ENCODE measurements around the gene PTPRCAP.
A peak's percentile ranks its signal among the peaks of the same experiment; 100 is the strongest.
"Not testable (repeated sequence)": the region's sequence is repeated elsewhere in the genome, so short reads cannot be mapped to it uniquely, and the experiment has no call there.

Gene PTPRCAP

DNA sequence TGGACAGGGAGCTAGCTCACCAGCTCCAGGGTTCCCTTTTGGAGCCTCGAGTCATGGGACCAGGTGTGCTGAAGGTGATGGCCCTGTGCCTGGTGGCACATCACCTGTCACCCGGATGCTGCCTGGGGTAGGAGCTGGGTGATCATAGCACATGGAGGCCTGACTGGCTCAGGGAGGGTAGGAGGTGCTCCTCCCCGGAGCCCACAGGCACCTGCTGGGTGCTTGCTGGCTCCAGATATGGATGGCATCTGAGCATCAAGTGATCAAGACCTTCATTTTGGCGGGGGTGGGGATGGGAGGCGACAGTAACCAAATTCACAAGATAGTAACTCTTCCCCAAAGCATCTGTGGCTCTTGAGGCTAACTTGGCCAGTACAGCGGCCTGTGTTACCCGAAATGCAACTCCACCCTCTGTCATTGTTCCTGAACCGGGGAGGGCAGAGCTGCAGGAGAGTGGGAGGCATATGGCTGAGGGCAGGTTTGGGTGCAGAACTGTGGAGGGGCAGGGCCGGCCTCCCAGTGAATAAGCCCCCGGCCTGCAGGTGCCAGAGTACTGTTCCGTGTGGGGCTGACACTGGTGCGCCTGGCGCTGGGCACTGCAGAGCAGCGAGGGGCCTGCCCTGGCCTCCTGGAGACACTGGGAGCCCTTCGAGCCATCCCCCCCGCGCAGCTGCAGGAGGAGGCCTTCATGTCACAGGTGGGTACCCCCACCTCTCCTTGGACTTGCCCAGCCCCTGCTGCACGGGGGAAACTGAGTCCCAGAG lies 28.9 kb downstream of the PTPRCAP start:
- no peak for DNase-seq

DNA sequence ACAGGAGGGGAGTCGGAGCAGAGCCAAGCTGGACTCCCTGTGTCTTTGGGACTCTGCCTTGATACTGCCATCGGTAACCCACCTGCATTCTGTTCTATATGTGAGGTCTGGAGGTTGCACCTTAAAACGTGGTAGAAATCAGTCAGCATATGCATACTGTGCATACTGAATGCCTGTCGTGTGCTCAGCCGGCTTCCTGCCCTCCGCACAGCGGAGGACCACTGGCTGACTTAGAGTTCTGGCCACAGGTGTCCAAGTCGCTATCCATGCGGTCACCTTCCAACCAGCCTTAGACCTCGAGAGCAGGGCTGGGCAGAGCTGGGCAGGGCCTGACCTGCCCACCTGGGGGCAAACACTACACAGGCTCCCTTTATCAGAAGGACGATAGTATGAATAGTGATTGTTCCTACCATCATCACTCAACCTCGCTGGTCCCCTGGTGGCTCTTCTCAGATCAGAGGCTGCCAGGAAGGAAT lies 29.8 kb downstream of the PTPRCAP start:
- no peak for DNase-seq

DNA sequence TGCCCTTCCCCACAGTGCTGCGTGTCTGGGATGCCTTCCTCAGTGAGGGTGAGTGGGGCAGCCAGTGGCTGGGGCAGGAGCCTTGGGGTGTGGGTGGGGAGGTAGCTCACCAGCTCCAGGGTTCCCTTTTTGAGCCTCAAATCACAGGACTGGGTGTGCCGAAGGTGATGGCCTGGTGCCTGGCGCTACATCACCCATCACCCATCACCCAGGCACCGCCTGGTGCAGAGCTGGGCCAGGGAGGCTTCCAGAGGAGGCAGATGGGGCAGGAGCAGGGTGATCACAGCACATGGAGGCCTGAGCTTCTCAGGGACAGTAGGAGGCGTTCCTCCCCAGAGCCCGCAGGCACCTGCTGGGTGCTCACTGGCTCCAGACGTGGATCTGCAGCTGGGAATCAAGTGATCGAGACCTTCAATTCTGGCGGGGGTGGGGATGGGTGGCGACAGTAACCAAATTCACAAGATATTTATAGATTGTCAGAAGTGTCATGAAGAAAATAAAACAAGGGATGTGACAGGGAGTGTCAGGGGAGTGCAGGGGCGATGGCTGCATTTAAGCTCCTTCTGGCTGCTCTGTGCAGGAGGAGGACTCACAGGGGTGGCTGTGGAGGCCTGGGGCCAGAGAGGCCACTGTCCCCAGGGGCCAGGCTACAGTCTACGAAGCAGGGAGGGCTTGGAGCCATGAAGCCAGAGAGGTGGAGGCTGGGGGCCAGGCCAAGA lies 30.4 kb downstream of the PTPRCAP start:
- DNase-seq, result no peak

DNA sequence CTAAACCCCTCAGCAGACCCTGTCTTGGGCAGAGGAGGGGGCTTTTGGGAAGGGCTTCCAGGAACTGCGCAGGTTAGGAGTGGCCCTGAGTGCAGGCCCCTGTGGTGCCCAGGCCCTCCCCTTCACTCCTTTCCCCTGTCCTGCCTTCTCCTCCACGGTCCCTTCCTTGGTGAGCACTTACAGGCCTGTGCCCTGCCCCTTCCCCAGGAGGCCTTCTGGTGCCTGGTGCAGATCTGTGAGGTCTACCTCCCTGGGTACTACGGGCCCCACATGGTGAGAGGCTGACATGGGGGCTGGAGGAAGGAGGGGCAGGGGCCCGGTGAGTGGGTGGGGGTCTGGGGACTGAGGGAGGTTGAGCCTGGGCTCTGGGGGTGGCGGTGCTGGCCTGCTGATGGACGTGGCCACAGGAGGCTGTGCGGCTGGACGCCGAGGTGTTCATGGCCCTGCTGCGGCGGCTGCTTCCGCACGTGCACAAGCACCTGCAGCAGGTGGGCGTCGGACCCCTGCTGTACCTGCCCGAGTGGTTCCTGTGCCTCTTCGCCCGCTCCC lies 31.0 kb downstream of the PTPRCAP start:
- no peak for DNase-seq

DNA sequence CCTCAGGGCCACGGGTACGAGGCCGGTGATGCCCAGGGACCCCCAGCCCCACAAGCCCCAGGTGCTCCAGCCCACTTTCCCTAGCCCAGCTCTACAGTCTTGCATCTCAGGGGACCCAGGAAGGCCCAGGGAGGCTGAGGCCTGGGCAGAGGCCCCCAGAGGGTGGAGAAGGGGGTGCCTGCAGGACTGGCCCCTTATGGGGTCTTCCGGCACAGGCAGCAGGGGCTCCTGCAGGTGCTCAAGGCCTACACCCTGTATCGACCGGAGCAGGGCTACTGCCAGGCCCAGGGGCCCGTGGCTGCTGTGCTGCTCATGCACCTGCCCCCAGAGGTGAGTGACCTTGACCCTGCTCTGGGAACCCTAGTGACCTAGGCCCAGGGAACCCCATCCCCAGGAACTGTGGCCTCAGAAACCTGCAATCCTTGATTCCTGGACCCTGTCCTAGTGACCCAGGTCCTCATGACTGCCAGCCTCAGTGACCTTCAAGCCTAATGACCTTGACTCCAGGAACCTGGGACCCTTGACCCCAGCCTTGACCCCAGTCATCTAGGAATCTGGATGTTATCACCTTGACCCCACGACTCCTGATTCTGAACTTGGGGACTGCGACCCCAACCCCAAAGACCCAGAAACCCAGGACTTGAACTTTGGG lies 31.7 kb downstream of the PTPRCAP start:
- no peak for DNase-seq

DNA sequence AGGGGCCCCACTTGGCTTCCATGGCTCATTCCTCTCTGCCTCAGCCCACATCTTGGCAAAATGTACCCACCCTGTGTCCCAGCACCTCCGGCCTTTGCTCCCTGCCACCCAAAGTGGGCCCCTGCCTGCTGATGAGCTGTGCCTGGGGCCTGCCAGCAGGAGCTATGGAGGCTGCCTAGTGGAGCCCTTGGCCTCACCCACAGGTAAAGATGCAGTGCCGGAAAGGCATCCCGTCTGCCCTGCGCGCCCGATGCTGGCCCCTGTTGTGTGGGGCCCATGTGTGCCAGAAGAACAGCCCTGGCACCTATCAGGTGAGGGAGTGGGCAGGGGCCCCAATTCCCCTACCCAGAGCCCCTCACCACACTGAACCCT lies 32.3 kb downstream of the PTPRCAP start:
- no peak for DNase-seq

DNA sequence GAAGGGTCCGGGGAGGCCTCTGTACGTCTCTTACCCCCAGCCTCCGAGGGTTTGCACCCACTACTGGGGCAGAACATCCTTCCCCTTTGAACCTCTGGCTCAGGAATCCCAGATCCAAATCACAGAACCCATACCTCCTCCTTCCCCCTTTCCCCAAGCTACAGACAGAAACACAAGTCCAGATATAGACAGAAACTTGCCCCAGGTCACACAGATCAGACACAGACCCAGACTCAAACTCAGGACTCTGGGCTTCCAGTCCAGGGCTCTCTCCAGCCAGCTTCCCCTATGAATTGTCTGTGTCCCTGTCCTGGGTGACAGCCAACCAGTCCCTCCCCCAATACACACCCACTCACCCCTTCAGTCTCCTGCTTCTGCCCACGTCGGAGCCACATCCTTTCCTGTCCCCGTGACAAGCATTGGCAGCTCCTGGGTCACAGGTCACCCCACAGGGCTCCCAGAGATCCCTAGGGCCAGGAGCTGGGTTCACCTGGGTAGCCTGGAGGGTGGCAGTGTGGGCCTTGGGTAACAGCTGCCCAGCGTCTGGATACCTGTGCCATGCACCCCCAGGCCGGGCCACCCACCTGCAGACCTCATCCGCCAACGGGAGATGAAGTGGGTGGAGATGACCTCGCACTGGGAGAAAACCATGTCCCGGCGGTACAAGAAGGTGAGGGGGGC lies 32.8 kb downstream of the PTPRCAP start:
- no peak for DNase-seq

DNA sequence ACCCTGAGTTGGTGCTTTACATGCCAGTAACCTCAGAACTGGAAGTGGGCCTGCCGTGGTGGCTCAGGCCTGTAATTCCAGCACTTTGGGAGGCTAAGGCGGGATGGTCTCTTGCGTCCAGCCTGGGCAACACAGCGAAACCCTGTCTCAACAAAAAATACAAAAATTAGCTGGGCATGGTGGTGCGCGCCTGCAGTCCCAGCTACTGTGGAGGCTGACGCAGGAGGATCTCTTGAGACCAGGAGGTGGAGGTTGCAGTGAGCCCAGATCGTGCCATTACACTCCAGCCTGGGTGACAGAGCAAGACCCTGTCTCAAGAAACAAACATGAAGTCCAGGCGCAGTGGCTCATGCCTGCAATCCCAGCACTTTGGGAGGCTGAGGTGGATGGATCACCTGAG lies 34.4 kb downstream of the PTPRCAP start:
- not testable (repeated sequence) for DNase-seq

DNA sequence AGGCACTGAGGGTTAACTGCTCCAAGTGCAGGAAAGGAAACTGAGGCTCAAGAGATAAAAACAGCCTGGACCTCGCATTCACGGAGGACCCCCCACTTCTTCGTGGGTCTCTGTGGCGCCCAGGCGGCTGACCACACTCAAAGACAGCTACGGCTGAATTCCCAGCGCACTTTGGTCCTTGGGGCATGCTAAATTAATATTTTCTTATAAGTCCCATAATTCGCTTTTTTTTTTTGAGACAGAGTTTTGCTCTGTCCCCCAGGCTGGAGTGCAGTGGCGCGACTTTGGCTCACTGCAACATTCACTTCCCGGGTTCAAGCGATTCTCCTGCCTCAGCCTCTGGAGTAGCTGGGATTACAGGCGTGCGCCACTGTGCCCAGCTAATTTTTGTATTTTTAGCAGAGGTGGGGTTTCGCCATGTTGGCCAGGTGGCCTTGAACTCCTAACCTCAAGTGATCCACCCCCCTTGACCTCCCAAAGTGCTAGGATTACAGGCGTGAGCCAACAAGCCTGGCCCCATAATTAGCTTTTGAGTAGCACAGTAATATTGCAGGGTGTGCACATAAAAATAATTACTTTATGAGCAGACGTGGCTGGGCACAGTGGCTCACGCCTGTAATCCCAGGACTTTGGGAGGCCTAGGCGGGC lies 35.2 kb downstream of the PTPRCAP start:
- DNase-seq, result not testable (repeated sequence)

DNA sequence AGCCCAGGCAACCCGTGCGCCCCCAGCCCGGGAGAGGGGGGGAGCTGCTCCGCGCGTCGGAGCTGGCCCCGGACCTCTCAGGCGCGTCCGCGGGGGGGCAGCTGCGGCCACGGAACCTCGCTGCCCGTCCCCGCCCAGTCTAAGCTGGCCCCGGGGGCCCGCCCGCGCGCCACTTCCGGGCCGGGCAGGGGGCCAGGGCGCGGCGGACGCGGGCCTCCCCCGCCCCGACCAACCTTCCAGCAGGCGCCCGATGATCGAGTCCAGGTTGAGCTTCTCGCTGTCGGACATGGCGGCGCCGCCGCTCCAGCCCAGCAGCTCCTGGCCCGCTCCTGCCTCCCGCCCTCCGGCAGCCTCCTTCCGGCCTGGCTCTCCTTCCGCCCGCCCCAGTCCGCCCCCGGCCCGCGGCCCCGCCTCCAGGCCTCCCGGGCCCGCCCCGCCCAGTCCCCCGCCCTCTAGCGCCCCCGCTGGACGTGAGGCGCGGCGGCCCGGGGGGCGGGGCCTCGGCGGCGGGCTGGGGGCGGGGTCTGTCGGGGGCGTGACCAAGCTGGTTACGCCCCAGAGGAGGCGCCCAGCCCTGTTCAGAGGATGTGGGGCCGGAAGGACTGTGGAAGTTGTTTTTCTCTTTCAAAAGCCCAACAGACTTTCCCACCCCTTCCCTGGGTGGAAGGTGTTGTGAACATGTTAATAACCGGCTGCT lies 35.8 kb downstream of the PTPRCAP start, which contains the start of gene PPP1CA:
PPP1CA (minus strand) TSS at position 364 of the 697 bp plus-strand sequence; CDS start at position 288, 76 bp downstream.
- peak; percentile 69 for DNase-seq

DNA sequence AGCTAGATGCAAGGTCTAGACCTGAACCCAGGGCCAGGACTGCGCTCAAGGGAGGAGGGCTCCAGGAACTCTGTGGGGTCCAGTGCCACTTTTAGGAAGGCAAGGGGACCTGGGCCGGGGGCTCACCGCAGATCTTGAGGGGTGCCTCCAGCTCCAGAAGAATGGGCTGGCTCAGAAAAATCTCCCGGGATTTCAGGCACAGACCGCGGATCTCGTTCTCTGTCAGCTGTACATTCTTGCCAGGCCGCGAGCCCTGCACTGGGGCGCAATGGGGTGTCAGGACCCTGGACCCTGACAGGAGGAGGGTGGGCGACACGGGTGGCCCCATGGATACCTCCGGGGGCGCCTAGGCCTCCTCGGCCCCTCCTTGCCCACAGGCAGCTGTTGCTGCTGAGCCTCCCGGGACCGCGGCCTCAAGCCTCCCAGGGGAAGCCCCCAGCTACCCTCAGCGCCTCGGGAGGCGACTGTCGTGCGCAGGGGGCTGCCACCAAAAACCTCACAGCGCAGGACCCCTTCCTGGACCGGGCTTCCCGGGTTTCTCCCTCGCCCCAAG lies 36.5 kb downstream of the PTPRCAP start:
- DNase-seq, result no peak

DNA sequence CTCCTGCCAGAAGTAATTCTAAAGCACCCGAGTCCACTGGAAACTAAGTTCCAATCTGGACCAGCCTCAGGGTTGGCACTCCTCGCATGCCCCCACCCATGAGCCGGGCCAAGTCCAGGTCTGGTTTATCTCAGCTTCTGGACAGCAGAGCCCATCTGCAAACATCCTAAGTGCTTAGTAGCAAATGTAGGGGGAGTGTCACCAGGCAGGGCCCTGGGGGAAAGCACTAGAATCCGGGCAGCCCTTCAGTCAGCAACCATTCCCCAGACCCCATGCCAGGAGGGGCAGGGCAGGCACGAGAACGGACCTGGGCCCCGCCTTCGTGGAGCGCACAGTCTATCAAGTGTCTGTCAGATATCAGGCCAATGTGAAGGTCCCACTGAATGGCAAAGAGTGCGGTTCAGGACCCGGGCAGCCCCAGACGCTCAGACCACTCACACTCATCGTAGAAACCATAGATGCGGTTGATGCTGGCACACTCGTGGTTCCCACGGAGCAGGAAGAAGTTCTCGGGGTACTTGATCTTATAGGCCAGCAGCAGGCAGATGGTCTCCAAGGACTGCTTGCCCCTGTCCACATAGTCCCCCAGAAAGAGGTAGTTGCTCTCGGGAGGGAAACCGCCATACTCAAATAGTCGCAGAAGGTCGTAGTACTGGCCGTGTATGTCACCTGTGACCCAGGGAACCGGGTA lies 37.1 kb downstream of the PTPRCAP start:
- DNase-seq, result no peak

DNA sequence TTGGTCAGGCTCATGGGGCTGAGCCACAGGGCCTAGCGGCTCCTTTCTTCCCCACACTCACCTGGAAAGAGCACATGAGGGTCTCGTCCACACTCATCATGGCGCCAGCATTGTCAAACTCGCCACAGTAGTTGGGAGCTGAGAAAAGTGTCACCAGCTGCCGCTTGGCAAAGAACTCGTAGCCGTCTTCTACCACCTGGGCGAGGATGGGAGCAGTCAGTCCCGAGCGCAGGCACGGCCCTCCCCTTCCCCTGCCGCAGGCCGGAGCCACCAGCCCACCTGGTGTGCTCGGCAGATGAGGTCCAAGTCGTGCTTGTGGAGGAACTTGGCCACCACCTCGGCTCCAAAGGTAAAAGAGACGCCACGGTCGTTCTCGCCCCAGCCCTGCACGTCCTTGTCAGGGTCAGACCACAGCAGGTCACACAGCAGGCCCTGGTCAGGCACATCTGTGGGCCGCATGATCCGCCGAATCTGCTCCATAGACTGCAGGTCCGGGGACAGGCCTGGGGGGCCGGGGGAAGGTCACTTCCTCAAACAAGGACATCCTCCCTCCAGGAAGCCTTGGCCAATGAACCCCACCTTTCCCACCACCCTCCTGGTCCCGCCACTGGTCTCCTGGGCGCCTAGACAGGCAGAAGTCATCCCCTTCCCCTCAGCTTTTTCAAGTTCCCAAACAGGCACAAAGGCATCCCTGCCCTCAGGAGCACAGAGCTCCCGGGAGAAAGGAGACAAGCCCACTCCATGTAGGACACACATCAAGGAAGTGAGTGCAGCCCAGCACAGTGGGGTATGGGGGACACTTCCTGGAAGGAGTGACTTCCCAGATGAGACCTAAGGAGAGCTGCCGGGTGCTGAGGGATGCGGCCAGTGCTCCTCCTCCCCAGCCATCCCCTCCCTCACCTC lies 38.6 kb downstream of the PTPRCAP start:
- DNase-seq, result no peak

DNA sequence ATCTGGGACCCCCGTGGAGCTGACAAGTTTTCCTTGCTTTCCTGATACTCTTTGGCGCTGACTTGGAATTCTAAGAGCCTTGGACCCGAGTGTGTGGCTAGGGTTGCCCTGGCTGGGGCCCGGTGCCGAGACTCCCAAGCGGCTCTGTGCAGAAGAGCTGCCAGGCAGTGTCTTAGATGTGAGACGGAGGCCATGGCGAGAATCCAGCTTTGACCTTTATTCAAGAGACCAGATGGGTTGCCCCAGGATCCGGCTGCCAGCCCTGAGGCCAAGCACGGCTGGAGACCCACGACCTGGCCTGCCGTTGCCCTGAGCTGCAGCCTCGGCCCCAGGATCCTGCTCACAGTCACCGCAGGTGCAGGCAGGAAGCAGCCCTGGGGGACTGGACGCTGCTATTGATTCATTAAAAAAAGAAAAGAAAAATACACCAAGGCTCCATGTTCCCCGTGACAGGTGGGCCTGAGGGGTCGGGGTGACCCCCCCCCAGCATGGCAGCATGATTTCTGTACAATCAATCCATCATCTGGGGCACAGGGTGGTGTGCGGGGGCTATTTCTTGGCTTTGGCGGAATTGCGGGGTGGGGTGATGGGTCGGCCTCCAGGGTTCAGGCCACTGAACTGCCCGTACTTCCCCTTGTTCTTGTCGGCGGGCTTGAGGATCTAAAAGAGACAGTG lies 39.4 kb downstream of the PTPRCAP start:
- no peak for DNase-seq

DNA sequence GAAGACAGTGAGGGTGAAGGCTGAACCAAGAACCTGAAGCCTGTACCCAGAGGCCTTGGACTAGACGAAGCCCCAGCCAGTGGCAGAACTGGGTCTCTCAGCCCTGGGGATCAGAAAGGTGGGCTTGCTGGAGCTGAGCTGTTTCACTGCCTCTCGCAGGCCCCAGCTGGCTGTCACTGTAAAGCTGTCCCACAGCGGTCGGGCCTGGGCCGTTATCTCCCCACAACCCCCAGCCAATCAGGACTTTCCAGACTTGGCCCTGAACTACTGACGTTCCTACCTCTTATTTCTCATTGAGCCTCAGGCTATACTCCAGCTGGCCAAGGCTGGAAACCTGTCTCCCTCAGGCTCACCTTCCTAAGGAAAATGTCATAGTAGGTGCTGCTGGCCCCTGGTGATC lies 39.9 kb downstream of the PTPRCAP start:
- DNase-seq, result no peak

DNA sequence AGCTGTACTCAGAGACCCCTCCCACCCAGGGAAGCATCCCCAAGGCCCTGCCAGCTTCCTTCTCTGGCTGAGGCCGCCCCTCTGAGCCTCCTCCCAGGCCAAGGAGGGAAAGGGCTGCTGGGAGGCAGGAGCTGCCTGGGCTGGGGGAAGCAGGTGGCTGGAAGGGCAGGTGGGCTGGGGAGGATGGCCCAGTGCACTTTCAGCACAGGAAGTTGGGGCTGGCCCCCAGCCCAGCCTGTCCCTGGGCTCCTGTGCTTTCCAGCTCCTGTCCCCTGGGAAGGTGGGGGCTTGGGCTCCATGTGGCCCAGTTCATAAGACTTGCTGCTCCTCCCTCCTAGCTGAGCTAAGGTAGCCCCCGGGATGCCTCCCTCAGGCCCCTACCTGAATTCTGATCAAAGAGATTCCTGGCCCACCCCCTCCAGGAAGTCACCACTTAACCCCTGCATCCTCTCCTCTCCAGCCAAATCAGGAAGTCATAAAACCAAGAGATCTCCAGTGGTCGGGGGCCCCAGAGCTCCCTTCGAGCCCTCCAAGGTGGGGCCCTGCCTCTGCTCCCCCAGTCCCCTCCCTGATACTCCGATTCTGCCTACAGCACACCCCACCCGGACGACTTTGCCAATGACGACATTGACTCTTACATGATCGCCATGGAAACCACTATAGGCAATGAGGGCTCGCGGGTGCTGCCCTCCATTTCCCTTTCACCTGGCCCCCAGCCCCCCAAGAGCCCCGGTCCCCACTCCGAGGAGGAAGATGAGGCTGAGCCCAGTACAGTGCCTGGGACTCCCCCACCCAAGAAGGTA lies 40.7 kb downstream of the PTPRCAP start:
- no peak for DNase-seq

DNA sequence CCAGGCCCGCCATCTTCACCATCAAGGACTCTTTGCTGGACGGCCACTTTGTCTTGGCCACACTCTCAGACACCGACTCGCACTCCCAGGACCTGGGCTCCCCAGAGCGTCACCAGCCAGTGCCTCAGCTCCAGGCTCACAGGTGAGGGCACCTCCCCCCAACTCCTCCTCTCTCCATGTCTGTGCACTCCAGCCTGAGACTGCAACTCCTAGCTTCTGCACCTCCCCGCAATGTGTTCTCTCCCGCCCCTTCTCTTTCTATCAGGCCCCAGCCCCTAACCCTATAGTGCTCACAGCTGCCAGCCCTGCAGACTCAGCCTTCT lies 41.3 kb downstream of the PTPRCAP start:
- DNase-seq, result no peak

DNA sequence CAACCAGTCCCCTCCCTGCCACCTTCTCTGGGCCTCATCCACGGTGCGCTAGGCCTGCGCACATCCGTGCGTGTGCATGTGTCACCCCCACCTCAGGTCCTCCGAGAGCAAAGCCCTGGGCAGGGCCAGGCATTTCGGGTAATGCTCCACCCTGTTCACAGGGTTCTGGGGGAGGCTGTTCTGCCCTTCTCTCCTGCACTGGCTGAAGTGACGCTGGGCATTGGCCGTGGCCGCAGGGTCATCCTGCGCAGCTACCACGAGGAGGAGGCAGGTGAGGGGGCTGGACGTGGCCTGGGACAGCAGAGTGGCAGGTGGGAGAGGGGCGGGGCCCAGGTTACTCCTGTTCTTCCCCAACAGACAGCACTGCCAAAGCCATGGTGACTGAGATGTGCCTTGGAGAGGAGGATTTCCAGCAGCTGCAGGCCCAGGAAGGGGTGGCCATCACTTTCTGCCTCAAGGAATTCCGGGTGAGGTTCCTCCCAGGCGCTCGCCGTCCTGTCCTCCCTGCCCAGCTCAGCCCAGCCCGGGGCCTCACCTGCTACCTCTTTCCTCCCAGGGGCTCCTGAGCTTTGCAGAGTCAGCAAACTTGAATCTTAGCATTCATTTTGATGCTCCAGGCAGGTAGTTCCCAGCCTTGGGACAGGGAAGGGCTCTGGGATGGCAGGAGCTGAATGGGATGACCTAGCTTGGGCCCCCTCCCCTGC lies 41.8 kb downstream of the PTPRCAP start:
- DNase-seq, result no peak
